NT2/D1 (cell line): ENCODE measurements around the gene DAZAP2.

Source experiments
- SUZ12 ChIP-seq: IDR thresholded peaks from 2 replicates; pipeline ENCODE4 v1.6.1; 2011; ENCODE audit not compliant: insufficient read length, insufficient read depth; ENCODE audit errors: extremely low read depth
- ZNF274 ChIP-seq: IDR thresholded peaks from 2 replicates; pipeline ENCODE4 v1.6.1; 2011; ENCODE audit warnings: mild to moderate bottlenecking, low read depth, low read length

DNA sequence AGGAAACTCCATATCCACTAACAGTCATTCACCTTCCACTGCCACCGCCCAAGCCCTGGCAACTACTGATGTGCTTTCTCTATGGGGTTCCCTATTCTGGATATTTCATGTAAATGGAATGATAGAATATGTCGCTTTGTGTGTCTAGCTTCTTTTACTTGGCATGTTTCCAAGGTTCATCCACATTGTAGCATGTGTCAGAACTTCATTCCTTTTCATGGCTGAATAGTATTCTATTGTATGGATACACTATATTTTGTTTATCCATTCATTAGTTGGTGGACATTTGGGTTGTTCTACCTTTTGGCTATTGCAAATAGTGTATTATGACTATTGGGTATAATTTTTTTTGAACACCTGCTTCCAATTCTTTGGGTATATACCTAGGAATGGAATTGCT is 29.4 kb upstream of the DAZAP2 start:
- TF ChIP-seq ZNF274 (no peak), SUZ12 (no peak)
